Fibroblast of peridontal ligament (primary cell): ENCODE measurements around the gene ERCC4.

Experiments used
- DNase-seq: peaks from one replicate; pipeline ENCODE4 v3.0.0-alpha.2; 2010; ENCODE audit errors: extremely low read depth

Gene ERCC4

DNA sequence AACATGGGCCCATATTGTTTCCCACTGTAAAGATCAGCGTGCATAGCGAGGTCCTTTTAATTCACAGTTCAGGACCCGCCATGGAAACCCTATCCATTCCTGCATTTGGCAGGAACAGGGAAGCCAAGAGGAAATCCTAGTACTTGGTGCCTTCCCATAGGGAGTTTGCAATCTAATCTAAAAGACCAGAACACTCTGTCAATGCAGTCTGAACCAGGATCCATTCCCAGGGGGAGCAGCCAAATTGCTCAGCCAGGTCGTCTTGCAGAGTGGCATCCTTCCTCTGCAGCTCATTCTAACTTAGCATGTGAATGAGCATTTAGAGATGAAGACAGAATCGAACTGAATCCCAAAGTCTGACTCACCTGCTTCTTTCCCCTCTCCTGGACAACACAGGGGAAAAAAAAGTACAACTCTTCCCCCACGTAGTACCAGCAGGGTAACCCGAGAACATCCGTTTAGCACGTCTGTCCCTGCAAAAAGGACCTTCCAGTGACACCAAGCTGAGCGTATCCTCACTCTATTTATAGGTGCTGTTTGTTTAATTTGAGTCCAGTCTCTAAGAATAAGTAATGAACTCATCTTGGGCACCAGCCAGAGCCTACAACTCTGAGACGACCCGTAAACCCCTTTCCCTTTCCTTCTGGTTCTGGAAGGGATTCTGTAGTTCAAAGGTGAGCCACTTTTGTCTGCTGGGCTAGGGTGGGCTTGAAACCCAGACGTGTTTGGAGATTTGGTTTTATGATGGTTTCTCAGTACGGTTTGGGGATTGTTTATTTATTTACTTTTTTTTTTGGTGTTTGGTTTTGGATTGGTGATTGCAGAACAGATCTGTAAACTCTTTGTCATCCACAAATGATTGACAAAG is 74.5 kb downstream of the ERCC4 start:
- no peak for DNase-seq

DNA sequence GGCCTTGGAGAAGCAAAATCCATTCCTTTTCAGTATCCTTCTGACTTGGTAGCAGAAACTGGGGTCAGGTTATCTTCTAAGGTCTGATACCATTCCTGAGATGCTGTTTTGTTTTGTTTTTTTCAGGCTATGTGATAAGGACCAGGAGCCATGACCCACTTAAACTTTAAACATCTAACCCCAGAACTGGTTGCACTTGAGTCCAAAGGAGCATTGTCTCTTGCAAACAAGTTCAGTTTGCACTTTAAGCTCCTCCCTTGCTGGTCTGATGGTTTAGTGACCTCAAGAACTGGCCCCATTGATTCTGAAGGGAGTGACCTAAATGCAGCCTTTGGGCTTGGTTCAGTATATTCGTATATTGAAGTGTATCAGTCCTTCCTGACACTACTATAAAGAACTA is 75.2 kb downstream of the ERCC4 start:
- no peak for DNase-seq

DNA sequence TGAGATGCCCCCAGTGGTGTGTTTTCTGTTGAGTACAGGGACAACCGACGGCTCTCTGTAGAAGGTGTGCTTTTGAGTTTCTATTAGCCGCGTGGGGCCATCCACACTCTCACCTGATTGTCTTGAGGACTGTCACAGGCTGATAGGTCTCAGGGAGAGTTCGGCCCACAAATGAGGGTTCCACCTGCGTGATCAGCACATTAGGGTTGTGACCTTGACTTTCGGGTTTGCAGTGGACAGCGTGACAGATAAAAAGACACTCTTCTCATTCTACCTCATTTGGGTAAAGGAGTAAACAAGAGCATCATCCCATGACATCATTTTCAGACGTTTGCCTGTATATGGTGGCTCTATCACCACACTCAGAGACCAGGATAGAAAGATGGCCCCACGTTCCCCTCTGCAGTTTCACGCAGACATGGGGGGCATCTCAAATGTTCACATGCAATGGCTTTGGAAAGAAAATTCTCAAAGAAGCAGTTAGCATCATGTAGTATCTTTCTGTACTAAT is 76.9 kb downstream of the ERCC4 start:
- DNase-seq: no peak

DNA sequence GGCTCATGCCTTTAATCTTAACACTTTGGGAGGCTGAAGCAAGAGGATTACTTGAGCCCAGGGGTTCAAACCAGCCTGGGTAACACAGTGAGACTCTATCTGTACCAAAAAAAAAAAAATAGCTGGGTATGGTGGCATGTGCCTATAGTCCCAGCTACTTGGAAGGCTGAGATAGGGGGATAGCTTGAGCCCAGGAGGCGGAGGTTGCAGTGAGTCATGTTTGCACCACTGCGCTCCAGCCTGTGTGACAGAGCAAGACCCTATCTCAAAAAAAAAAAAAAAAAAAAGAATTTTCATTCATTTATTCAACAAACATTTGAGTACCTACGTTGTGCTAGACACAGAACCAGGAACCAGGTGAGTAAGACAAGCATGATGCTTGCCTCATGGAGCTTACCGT is 77.6 kb downstream of the ERCC4 start:
- DNase-seq: no peak

DNA sequence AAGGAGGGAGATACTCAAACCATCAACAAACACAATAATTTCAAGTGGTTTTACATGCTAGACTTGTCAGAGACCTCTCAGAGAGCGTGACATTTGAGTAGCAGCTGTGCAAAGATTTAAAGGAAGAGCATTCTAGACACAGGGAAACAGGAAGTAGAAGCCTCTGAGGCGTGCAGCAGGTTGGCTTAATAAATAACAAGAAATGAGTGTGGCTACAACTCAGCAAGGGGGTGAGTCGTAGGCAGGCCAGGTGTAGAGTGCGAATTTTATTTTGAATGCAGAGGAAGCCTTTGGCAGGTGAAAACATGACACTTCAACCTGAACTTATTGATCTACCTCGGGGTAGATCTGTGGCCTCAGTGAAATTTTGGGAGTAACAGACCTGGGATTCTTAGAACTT is 78.0 kb downstream of the ERCC4 start:
- DNase-seq: no peak

DNA sequence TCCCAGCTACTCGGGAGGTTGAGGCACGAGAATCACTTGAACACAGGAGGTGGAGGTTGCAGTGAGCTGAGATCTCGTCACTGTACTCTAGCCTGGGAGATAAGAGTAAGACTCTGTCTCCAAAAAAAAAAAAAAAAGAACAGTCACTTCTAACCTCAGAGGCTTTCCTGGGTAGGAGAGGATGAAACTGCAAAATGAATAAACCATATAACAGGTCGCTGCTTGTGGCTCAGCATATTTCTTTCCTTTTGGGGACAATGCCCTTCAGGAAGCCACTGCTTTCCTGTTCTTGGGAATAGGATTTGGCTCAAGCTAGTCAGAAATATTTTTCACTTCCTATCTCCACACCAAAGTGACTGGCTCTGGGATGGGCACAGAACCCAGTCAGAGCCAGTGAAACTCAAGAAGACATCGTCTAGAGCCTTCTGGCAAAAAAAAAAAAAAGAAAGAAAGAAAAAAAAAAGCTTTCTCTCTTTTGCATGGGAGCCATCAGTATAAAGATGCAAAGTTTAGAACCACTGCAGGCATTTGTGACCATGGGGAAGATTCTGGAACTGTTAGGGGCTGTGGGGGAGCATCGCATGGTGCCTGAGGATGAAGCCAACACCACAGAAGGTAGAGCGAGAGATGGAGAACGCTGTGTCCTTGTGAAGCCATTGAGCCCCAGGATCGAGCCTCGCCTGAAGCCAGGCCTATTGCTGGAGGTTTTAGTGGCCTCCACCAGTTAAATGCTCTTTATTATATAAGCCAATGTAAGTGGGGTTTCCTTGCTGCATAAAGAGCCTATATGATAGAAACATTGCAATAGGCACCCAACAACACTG is 79.3 kb downstream of the ERCC4 start:
- no peak for DNase-seq

DNA sequence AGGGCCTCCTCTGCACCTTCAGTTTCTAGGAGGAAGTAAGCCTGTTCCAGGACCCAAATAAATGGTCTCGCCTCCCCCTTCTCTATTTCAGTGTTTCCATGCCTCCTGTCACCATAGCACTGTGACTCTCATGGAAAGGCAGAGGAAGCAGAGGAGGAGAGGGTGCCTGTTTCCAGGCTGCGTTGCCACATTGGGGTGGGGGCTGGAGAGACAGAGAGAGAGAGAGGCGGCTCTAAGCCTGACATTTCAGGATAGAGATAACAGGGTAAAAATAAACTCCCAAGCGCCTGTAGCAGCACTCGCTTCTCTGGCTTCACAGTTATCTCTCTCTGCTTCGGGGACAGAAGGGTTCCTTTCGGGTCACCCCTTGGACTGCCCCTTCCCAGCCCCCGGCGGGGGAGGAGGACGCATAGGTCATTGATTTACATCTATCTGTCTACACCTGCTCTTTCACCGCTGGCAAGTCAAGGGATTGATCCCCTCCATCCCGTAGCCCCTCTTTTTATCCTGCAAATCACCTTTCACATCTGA is 80.0 kb downstream of the ERCC4 start:
- no peak for DNase-seq

DNA sequence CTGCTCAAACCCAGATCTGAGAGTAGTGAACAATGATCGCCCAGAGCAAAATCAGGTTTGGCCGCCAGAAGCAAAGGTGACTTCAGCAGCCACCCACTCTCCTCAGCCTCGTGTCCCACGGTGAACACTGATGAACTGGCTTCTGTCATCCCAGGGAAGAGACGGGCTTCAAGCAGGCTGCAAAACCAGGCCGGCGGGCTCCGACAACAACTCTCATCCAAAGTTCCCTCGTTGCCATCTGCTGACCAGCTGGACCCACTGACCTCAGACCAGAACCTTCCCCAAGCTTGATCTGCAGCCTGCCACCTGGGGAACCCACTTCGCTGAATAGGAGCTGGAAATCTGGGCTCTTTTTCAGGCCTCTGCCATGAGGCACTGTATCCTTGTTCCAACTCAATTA is 81.6 kb downstream of the ERCC4 start:
- no peak for DNase-seq
